ENCODE measurements around the gene MRPS7. TPM values are rescaled to one million over a fixed set of nuclear protein-coding genes. Genes with fewer than 3 reads are reported as not detected.

The MRPS7 gene
- total RNA-seq, 2 donors from 2014 or later: 29.0 to 33.2 TPM

DNA sequence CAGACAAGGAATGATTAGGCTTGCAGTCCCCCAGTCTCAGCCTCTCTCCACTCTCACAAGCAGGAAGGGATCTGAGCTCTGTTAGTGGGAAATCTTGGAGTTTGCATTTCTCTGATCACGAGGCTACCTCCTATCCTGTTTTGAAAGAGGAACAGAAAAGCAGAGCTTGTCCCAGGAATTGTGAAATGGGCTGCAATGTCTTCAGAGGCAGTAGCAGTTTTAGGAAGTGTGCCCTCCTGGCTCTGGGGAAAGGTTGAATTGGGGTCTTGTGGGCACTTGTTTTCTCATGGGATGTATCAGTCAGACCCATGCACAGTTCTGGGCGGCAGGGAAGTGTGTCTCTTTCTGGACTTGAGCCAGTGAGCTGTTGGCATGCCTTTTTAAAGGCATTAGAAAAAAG is 33.4 kb upstream of the MRPS7 start:
- ATAC-seq (ENCODE audit: insufficient number of reproducible peaks, low FRiP score, low read depth): no peak
- DNase-seq (ENCODE audit: low spot score): no peak
- H3K4me3 ChIP-seq: no peak overlapping the region
- H3K27me3 ChIP-seq (replicated peaks; ENCODE audit: insufficient read depth): no peaks in the 10 kb centered on the region
- peaks cover 49% of the 10 kb centered on the region for H3K36me3 ChIP-seq
- H3K9me3 ChIP-seq: no peaks in the 10 kb centered on the region
- no peaks in the 10 kb centered on the region for H3K4me1 ChIP-seq (ENCODE audit: control insufficient read depth in 1 of 2, low read depth in 2 of 2)
- peak overlapping the region in 1 of 2 donors; percentile 34 for H3K27ac ChIP-seq
- TF ChIP-seq, protein P1, sequence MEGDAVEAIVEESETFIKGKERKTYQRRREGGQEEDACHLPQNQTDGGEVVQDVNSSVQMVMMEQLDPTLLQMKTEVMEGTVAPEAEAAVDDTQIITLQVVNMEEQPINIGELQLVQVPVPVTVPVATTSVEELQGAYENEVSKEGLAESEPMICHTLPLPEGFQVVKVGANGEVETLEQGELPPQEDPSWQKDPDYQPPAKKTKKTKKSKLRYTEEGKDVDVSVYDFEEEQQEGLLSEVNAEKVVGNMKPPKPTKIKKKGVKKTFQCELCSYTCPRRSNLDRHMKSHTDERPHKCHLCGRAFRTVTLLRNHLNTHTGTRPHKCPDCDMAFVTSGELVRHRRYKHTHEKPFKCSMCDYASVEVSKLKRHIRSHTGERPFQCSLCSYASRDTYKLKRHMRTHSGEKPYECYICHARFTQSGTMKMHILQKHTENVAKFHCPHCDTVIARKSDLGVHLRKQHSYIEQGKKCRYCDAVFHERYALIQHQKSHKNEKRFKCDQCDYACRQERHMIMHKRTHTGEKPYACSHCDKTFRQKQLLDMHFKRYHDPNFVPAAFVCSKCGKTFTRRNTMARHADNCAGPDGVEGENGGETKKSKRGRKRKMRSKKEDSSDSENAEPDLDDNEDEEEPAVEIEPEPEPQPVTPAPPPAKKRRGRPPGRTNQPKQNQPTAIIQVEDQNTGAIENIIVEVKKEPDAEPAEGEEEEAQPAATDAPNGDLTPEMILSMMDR (IDR thresholded peaks at IDR 0.05): no peak

DNA sequence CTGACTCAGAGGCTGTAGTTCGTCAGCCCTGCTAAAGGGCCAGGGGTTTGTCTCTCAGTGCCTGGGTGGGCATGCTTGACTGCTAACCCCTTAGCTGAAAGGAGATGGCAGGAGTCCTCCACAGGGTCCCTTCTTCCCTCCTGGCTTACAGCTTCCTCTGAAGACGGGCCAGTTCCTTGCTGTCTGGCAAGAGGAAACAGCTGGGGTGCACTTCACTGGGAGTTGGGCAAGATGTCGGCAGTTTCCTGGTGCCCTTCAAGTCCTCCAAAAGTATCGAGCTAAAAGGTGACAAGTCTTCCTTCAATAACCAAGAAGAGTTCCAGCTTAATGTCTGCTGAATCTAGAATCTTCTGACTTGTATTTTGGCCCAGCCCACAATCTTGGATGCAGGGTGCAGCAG is 32.8 kb upstream of the MRPS7 start:
- Histone ChIP-seq H3K36me3 (peaks cover 49% of the 10 kb centered on the region), H3K4me3 (no peak overlapping the region), H3K27me3 (replicated peaks; ENCODE audit: insufficient read depth) (no peaks in the 10 kb centered on the region), H3K4me1 (ENCODE audit: control insufficient read depth in 1 of 2, low read depth in 2 of 2) (no peaks in the 10 kb centered on the region), H3K27ac (peak overlapping the region in 1 of 2 donors; percentile 34), H3K9me3 (no peaks in the 10 kb centered on the region)
- DNase-seq (ENCODE audit: low spot score): no peak
- ATAC-seq (ENCODE audit: insufficient number of reproducible peaks, low FRiP score, low read depth): no peak
- TF ChIP-seq, protein P1 (IDR thresholded peaks at IDR 0.05): no peak

DNA sequence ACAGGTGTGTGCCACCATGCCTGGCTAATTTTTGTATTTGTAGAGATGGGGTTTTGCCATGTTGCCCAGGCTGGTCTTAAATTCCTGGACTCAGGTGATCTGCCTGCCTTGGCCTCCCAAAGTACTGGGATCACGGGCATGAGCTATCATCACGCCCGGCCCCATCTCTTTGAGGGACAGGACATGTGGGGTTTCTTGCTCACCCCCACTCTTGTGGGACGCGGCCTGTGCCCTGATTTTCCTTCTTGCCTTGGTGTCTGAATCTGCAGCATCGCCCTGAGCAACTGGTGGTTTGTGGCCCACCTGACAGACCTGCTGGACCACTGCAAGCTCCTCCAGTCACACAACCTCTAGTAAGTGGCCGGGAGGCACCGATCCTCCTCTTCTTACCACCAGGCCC is 30.6 kb upstream of the MRPS7 start:
- ATAC-seq (ENCODE audit: insufficient number of reproducible peaks, low FRiP score, low read depth): no peak
- Histone ChIP-seq H3K27ac (no peak overlapping the region), H3K9me3 (no peaks in the 10 kb centered on the region), H3K4me3 (no peak overlapping the region), H3K4me1 (ENCODE audit: control insufficient read depth in 1 of 2, low read depth in 2 of 2) (no peaks in the 10 kb centered on the region), H3K36me3 (peaks cover 56% of the 10 kb centered on the region), H3K27me3 (replicated peaks; ENCODE audit: insufficient read depth) (no peaks in the 10 kb centered on the region)
- no peak for DNase-seq (ENCODE audit: low spot score)
- TF ChIP-seq, protein P1 (IDR thresholded peaks at IDR 0.05): no peak

DNA sequence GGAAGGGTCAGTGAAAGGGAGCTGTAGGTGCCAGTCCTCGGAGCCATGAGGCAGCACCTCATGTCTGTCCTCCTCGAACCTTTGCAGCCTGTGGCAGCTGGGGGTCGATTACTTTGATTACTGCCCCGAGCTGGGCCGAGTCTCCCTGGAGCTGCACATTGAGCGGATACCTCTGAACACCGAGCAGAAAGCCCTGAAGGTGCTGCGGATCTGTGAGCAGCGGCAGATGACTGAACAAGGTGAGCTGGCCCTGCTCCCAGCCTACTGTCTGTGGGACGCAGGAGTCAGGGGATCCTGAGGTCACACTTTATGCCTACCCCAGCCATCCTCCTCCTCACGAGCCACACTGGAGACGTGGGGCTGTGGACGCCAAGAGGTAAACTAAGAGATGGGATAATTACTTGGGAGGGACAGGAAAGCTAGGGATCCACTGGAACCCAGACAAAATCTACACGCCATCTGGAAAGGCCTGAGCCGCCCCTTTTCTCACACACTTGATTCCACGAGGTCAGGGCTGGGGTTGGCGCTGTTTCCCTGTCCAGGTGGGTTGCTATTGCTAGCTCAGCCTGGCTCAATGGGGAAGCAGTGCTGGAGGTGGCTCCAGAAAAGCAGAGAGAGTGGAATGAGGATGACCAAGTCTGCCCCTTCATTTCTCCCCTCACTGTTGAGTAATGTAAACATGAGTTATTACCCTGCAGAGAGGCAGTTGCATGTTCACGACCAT is 29.8 kb upstream of the MRPS7 start:
- H3K27ac ChIP-seq: no peak overlapping the region
- no peaks in the 10 kb centered on the region for H3K4me1 ChIP-seq (ENCODE audit: control insufficient read depth in 1 of 2, low read depth in 2 of 2)
- DNase-seq (ENCODE audit: low spot score) (no peak), ATAC-seq (ENCODE audit: insufficient number of reproducible peaks, low FRiP score, low read depth) (no peak)
- TF ChIP-seq, protein P1 (IDR thresholded peaks at IDR 0.05): no peak
- H3K27me3 ChIP-seq (replicated peaks; ENCODE audit: insufficient read depth): no peaks in the 10 kb centered on the region
- peaks cover 54% of the 10 kb centered on the region for H3K36me3 ChIP-seq
- no peak overlapping the region for H3K4me3 ChIP-seq
- H3K9me3 ChIP-seq: no peaks in the 10 kb centered on the region

DNA sequence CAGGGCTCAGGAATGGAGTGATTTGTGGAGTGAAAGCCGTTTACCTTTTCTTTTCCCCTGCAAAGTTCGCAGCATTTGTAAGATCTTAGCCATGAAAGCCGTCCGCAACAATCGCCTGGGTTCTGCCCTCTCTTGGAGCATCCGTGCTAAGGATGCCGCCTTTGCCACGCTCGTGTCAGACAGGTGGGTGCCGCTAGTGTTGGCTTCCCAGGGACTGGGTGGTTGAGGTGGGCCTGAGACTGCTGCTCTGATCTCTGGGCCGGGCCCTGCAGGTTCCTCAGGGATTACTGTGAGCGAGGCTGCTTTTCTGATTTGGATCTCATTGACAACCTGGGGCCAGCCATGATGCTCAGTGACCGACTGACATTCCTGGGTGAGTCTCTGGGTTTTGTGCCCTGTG is 28.9 kb upstream of the MRPS7 start:
- Histone ChIP-seq H3K27ac (no peak overlapping the region), H3K36me3 (peaks cover 56% of the 10 kb centered on the region), H3K9me3 (no peaks in the 10 kb centered on the region), H3K27me3 (replicated peaks; ENCODE audit: insufficient read depth) (no peaks in the 10 kb centered on the region), H3K4me1 (ENCODE audit: control insufficient read depth in 1 of 2, low read depth in 2 of 2) (no peaks in the 10 kb centered on the region), H3K4me3 (no peak overlapping the region)
- TF ChIP-seq, protein P1 (IDR thresholded peaks at IDR 0.05): no peak
- ATAC-seq (ENCODE audit: insufficient number of reproducible peaks, low FRiP score, low read depth) (no peak), DNase-seq (ENCODE audit: low spot score) (no peak)

Measured in thoracic aorta (tissue), 2 donors.